ENCODE measurements around the gene SPDYE6. TPM values are rescaled to one million over a fixed set of nuclear protein-coding genes. Genes with fewer than 3 reads are reported as not detected.
"Not testable (repeated sequence)": the region's sequence is repeated elsewhere in the genome, so short reads cannot be mapped to it uniquely, and the experiment has no call there.

The SPDYE6 gene
- total RNA-seq, 4 donors from 2014 or later, result not detected

DNA sequence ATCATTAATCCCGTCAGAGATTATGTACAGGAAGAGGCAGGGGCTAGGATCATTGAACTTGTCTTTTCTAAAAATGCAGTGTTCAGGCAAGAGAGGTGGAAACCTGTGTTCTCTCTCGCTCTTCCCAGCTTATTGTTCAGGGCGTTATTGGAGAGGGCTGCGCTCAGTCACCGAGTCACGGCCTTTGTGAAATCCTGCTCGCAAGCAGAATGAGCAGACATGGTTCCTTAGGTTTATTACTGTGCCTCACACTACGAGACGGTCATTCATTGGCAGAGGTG lies 39.3 kb upstream of the SPDYE6 start:
- no peak for DNase-seq (ENCODE audit: low spot score)
- ATAC-seq (ENCODE audit: low FRiP score), result no peak
- TF ChIP-seq, protein P1, sequence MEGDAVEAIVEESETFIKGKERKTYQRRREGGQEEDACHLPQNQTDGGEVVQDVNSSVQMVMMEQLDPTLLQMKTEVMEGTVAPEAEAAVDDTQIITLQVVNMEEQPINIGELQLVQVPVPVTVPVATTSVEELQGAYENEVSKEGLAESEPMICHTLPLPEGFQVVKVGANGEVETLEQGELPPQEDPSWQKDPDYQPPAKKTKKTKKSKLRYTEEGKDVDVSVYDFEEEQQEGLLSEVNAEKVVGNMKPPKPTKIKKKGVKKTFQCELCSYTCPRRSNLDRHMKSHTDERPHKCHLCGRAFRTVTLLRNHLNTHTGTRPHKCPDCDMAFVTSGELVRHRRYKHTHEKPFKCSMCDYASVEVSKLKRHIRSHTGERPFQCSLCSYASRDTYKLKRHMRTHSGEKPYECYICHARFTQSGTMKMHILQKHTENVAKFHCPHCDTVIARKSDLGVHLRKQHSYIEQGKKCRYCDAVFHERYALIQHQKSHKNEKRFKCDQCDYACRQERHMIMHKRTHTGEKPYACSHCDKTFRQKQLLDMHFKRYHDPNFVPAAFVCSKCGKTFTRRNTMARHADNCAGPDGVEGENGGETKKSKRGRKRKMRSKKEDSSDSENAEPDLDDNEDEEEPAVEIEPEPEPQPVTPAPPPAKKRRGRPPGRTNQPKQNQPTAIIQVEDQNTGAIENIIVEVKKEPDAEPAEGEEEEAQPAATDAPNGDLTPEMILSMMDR (IDR thresholded peaks at IDR 0.05), result no peak

DNA sequence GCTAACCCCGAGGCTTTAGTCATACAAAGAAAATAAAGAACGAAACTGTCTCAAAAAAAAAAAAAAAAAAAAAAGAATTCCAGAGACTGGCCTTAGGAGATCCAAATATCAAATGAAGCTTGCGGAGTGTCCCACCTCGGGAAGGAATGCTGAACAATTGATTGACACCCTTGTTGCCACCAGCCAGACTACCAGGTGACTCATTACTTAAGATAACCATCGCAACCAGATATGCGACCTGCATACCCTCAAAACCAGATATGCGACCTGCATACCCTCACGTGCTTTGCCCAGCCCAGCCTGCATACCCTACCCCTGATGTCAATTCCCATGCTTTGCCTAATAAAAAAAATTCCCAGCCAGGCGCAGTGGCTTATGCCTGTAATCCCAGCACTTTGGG lies 37.2 kb upstream of the SPDYE6 start:
- DNase-seq (ENCODE audit: low spot score) (no peak), ATAC-seq (ENCODE audit: low FRiP score) (no peak)
- TF ChIP-seq, protein P1 (IDR thresholded peaks at IDR 0.05), result no peak

DNA sequence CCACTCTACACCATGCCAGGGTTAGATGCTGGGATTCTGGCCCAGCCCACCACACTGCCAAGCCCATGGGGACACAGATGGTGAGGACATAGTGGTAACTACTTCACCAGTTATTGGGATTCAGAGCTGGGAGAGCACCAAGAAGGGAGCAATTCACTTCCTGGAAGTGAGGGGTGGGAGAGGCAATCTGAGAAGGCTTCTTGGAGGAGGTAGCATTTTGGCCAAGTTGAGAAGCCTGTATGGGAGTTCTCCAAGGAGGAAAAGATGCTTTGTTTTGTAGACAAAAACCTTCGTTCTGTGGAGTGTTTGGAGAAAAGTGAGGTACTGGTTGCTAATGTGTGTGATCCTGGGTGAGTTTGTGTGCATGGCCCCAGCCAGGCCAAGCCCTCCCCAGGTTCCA lies 36.1 kb upstream of the SPDYE6 start:
- TF ChIP-seq, protein P1 (IDR thresholded peaks at IDR 0.05), result no peak
- no peak for DNase-seq (ENCODE audit: low spot score)

DNA sequence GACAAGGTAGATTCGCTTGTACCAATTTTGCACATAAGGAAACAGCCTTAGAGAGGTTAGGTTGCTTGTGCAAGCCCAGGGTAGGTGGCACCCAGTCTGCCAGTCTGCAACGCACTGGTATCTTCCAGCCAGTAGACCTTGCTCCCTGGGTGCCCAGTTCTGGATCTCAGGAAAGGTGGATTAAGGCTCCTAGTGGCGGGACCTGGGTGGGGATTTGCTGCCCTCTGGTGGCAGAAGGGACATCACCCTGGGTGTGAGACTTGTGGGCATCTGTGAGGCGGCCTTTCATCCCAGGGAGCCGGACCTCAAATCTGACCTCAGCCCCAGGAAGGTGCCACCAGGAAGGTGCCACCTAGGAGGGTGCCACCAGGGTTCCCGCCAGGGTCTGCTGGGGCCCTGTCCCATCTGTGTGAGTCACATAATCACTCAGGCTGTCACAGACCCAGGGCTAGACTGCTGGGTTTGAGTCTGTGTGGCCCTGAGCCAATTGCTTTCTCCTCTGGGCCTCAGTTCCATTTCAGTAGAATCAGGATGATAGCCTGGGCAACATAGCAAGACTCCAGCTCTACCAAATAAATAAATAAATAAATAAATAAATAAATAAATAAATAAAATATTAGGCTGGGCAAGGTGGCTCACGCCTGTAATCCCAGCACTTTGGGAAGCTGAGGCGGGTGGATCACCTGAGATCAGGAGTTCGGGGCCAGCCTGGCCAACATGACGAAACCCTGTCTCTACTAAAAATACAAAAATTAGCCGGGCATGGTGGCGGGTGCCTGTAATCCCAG lies 34.6 kb upstream of the SPDYE6 start:
- TF ChIP-seq, protein P1 (IDR thresholded peaks at IDR 0.05), result peak in 2 of 3 donors; percentile 57 to 61
- peak; percentile 85 for DNase-seq (ENCODE audit: low spot score)
- peak; percentile 75 for ATAC-seq (ENCODE audit: low FRiP score)

More for the DNA sequence above, 36.1 kb upstream of the SPDYE6 start:
- ATAC-seq (ENCODE audit: low FRiP score), result no peak

DNA sequence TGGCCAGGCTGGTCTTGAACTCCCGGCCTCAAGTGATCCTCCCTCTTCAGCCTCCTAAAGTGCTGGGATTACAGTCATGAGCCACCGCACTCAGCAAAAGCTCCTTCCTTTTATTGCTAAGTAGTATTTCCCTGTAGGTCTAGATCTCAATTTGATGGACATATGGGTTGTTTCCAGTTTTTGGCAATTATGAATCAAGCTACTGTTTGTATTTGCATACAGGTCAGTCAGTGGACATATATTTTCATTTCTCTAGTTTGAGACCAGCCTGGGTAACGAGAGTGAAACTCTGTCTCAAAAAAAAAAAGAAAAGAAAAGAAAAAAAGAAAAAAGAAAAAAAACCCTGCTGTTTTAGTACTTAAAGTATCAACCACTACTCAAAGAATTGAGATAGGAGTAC lies 33.6 kb upstream of the SPDYE6 start:
- ATAC-seq (ENCODE audit: low FRiP score) (no peak), DNase-seq (ENCODE audit: low spot score) (no peak)
- TF ChIP-seq, protein P1 (IDR thresholded peaks at IDR 0.05), result no peak

DNA sequence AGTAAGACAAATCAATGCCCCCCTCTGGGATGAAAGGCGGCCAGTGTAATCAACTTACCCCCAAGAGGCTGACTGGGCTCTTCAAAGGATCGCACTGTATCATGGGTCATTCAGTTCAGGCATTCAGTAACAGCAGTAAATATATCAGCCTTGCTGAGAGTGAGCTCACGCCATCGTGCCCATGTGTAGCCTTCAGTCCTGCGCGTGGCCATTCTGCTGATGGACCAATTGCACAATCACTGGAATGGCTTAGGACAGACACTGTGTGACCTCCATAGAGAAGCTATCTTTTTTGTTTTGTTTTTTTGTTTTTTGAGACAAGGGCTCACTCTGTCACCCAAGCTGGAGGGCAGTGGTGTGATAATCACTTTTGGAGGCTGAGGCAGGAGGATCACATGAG lies 30.8 kb upstream of the SPDYE6 start:
- DNase-seq (ENCODE audit: low spot score) (no peak), ATAC-seq (ENCODE audit: low FRiP score) (no peak)
- TF ChIP-seq, protein P1 (IDR thresholded peaks at IDR 0.05), result no peak

DNA sequence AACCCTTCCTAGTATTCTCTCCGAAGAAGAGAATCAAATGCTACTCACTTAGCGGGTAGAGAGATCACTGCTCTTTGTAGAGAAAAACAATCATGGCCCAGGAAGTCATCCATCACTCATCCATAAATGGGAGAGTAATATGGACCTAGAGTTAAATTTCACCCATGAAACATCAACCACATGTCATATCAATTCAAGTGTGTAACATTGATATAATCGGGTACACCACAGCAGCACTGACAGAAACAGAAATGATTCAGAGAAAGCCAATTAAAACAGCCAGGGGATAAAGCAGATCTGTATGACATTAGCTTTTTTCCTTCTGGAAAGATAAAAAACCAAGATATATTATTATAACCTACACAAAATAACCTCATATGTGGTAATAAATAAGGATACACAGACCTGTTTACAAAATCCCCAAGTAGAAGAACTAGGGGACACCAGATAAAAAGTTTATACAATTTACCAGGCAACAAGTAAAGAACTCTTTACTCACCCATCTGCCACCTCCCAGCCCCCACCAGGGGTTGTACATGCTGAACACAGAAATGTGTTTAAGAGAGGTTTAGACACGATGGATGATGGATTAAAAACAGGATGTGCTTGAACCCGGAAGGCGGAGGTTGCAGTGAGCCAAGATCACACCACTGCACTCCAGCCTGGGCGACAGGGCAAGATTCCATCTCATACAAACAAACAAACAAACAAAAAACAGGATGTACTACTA lies 25.6 kb upstream of the SPDYE6 start:
- not testable (repeated sequence) for DNase-seq (ENCODE audit: low spot score); ATAC-seq (ENCODE audit: low FRiP score)

DNA sequence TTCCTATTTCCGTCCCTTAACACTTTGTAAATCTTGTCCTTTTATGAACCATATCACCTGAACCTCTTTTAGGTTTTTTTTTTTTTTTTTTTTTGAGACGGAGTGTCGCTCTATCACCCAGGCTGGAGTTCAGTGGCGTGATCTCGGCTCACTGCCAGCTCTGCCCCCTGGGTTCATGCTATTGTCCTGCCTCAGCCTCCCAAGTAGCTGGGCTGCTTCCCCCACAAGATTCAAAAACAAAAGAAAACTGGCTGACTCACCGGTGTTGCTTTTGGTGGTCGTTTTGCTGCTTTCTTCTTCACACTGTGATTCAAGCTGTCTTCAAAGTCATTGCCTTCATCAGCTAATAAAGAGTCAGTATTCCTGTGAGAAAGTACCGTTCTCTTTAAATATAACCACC lies 24.6 kb upstream of the SPDYE6 start:
- ATAC-seq (ENCODE audit: low FRiP score); DNase-seq (ENCODE audit: low spot score): not testable (repeated sequence)
